K562 treated with DMSO at 1 percent for 12 hours (cell line): Measurements from ENCODE around the gene CDK13. TPM values are rescaled to one million over a fixed set of nuclear protein-coding genes. Genes with fewer than 3 reads are reported as not detected.

Experiments
- total RNA-seq: library from RNA; unstranded; fragments of 300-600 nt; gene quantifications from 2 replicates; pipeline ENCODE4 v1.2.3, GENCODE V29; 2022; ENCODE audit not compliant: insufficient read depth

Gene CDK13
- total RNA-seq = 7.6 and 28.6 TPM in 2 replicates

GRCh38 chr7:39949971-39950472 is at the start of gene CDK13:
Gene CDK13, plus strand, starts transcription at chr7:39950256. Its CDS starts 386 bp downstream, at chr7:39950642.

GRCh38 chr7:40134428-40135316 is 184.6 kb downstream of the CDK13 start, which contains the start of the genes MPLKIP and SUGCT:
Gene MPLKIP, minus strand, starts transcription at chr7:40134622. Its CDS starts 55 bp downstream, at chr7:40134567.
Gene SUGCT, plus strand, starts transcription at chr7:40135005.

Other genes with a start within 250 kb of the CDK13 start
- 82.9 and 89.6 TPM in 2 replicates for gene MPLKIP, start 184.4 kb downstream of the CDK13 start, total RNA-seq
- gene SUGCT, start 184.7 kb downstream of the CDK13 start, total RNA-seq = 3.9 and 4.1 TPM in 2 replicates